GM18508 (cell line): ENCODE data around the gene DYRK1A.

Experiments
- ATAC-seq: cut with Tn5 transposase; IDR thresholded peaks from one replicate; pipeline ENCODE4 v1.9.1; 2021; ENCODE audit warnings: moderate number of reproducible peaks; ENCODE audit not compliant: insufficient read depth, unreplicated experiment

The DYRK1A gene

DNA sequence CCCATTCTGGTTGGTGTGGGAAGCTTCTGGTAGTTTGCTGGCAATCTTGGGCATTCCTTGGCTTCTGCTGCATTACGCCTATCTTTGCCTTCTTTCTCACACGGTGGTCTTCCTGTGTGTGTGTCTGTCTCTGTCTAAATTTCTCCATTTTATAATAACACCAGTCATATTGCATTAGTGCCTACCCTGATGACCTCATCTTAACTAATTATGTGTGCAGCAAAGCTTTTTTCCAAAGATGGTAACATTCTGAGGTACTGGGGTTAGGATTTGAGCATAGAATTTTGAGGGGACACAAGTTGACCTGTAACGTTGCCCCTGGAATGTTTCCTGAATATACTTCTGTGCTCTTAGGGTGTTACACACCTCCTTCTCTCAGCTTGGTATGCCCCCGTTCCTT, 77.1 kb downstream of the DYRK1A start:
- no peak for ATAC-seq

DNA sequence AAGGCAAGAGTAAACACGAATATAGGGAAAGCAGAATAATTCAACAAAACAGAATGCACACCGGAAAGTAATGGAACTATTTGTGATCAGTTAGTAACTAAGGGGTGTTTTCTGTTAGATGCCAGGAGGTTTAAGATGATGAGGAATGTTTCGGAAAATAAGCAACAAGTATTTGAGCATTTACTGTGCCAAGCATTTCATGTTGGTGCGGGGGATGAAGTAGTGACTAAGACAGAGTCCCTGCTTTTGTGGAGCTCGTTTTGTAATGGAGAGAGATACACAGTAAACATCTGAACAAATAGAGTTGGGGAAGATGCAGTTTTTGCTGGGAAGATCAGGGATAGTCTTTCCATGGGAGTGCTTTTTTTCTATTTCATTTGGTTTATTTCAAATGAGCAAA, 78.7 kb downstream of the DYRK1A start:
- no peak for ATAC-seq

GRCh38 chr21:37446552-37446951, 80.0 kb downstream of the DYRK1A start:
- no peak for ATAC-seq

GRCh38 chr21:37447288-37447936, 80.8 kb downstream of the DYRK1A start:
- no peak for ATAC-seq

- no peak for ATAC-seq
Observed at GRCh38 chr21:37449302-37449937, 82.8 kb downstream of the DYRK1A start.

DNA sequence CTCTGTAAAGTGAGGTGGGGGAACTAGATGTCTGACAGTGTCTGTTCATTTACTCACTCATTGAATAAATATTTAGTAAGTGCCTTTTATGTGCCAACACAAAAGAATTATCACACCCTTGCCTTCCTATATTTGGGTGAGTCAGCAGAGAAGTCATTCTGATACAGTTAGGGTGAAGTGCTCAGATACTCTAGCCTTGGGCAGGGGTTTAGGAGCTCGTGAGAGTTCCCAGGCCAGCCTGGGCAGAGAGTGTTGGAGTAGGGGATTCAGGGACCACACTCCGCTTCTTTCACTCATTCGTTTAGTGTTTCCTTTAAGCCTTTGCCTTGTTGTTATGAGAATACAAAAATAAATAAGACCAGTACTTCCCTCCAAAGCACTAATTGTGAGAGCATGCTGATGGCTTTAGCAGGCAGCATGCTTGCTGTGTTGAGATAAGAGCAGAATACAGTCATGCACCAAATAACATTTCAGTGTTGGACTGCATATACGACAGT, 83.9 kb downstream of the DYRK1A start:
- ATAC-seq: no peak

GRCh38 chr21:37451446-37451845, 84.9 kb downstream of the DYRK1A start:
- ATAC-seq: no peak

GRCh38 chr21:37452227-37452626, 85.7 kb downstream of the DYRK1A start:
- no peak for ATAC-seq

GRCh38 chr21:37453350-37453749, 86.8 kb downstream of the DYRK1A start:
- ATAC-seq: no peak

DNA sequence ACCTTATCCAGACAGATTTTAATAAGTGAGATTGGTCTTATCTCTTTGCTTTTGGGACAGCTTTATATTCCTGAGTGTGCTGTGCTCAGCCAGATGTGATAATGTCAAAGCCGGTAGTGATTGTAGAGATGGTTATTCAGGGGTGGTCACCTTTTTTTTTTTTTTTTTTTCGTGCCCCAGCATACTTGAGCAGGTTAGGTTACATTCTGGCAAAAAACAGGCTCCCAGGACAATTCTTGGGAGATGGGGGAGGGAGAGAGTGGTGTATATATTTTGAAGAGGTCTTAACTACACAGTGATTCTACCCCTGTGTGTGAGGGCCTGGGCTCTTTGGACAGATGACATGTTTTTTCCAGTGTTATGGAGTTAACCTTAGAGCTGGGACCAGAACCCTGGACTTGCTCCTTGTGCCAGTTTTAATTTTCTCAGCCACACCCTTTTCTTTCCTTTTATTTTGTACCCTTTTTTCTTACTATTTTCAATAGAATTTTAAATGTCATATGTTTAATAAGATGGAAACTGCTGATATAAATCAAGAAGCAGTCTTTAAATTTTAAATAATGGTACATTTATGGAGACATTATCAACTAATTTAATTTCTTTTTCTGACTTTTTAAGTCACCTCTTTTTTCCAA, 88.4 kb downstream of the DYRK1A start:
- ATAC-seq: no peak

GRCh38 chr21:37455504-37455911, 88.9 kb downstream of the DYRK1A start:
- no peak for ATAC-seq

DNA sequence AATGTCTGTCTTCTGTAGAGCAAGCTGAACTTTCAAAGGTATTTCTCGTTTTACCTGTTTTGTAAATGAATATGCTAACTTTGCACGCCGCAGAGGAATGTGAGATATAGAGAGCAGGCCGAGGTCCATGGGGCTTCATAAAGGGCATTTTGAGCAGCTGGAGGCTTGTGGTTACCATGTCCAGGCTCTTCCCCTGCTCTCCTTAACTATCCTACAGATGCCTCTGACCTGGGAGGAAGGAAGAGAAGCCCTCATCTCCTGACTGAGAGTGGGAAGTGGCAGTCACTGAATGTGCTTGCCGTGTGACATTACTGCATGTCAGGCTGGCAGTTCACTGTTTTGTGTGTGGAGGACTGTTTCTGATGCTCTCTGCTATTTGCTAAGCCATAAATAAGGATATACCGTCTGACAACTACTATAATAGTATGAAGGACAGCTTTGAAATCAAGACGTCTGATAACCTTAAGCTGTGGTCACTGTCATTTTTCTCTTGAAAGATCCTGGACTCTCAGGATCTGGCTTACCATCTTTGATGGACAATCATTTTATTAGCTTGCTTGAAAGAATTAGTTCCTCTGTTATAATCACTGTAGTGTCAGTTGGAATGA, 92.2 kb downstream of the DYRK1A start:
- no peak for ATAC-seq

DNA sequence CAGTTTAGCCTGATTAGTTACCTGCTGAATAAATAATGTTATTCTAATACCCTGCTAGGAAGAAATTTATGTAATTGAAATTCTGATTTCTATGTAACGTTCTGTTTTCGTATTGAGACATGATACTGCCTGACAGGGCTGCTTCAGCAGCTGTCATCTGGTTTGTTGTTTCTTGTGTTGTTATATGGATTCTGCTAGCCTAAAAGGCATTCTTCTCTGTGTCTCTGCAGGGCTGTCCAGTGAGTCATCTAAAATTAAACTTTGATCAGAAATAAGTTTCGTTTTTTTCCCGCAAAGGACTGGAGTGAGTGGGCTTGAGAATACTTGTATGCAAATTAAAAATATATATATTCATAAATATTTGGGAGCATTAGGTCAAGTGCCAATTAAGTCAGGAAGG, 93.0 kb downstream of the DYRK1A start:
- no peak for ATAC-seq

GRCh38 chr21:37460196-37460595, 93.6 kb downstream of the DYRK1A start:
- no peak for ATAC-seq

GRCh38 chr21:37461479-37461878, 94.9 kb downstream of the DYRK1A start:
- no peak for ATAC-seq

GRCh38 chr21:37462087-37462861, 95.7 kb downstream of the DYRK1A start:
- ATAC-seq: no peak

GRCh38 chr21:37463083-37463801, 96.7 kb downstream of the DYRK1A start:
- no peak for ATAC-seq

GRCh38 chr21:37467082-37467481, 100.5 kb downstream of the DYRK1A start:
- ATAC-seq: no peak

- no peak for ATAC-seq
Observed at GRCh38 chr21:37468909-37469308, 102.3 kb downstream of the DYRK1A start.

- ATAC-seq: no peak
Observed at GRCh38 chr21:37469441-37469840, 102.9 kb downstream of the DYRK1A start.
